Mesodermal cell (in vitro differentiated cells): ENCODE data around the gene CORO6.

Source experiments
- H3K27ac ChIP-seq: 2 replicates; pipeline ENCODE4 v1.7.0; 2013; ENCODE audit warnings: mild to moderate bottlenecking, low read depth, low read length, moderate library complexity; ENCODE audit not compliant: severe bottlenecking
- H3K36me3 ChIP-seq: 2 replicates; pipeline ENCODE4 v1.7.1; 2013; ENCODE audit warnings: mild to moderate bottlenecking, low read length, moderate library complexity; ENCODE audit not compliant: control insufficient read depth, insufficient read depth
- H3K4me1 ChIP-seq: one replicate; pipeline ENCODE4 v1.7.1; 2013; ENCODE audit warnings: mild to moderate bottlenecking, low read length; ENCODE audit not compliant: insufficient read depth, control insufficient read depth, poor library complexity, severe bottlenecking
- H3K4me3 ChIP-seq: 2 replicates; pipeline ENCODE4 v1.7.0; 2013; ENCODE audit warnings: low read length, control low read depth, mild to moderate bottlenecking; ENCODE audit not compliant: insufficient read depth, poor library complexity, severe bottlenecking; ENCODE audit errors: extremely low read depth
- H3K9me3 ChIP-seq: 2 replicates; pipeline ENCODE4 v1.7.1; 2013; ENCODE audit warnings: mild to moderate bottlenecking, low read length, moderate library complexity; ENCODE audit not compliant: control insufficient read depth
- WGBS, 2 experiments: methylation state at CpG; one replicate each; pipeline ENCODE4 v1.1.5; 2013; ENCODE audit warnings: missing lambda C conversion rate in 2 of 2; ENCODE audit not compliant: insufficient coverage in 2 of 2; 5-methylcytosine and 5-hydroxymethylcytosine counted together

The CORO6 gene

DNA sequence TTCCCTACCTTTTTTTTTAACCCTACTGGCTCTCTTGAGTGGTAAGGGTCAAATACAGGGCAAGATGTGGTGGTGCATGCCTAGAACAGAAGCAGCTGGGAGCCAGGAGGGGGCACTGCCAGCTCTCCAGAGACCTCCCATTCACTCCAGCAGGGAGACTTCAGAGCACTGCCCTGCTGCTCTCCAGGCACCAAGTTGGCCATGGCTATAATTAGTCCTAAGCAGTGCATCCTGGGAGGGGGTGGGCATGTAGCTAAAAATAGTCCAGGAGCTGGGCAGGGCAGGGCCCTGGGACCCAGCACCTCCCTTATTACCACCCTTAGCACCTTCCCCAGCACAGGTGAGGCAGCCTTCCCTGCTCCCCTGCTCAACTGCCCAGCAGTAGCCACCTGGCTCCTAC, 3.5 kb downstream of the CORO6 start:
- Histone ChIP-seq H3K4me1 (peaks cover 26% of the 10 kb centered on the region), H3K27ac (no peak overlapping the region), H3K36me3 (no peaks in the 10 kb centered on the region), H3K4me3 (no peak overlapping the region), H3K9me3 (no peaks in the 10 kb centered on the region)

DNA sequence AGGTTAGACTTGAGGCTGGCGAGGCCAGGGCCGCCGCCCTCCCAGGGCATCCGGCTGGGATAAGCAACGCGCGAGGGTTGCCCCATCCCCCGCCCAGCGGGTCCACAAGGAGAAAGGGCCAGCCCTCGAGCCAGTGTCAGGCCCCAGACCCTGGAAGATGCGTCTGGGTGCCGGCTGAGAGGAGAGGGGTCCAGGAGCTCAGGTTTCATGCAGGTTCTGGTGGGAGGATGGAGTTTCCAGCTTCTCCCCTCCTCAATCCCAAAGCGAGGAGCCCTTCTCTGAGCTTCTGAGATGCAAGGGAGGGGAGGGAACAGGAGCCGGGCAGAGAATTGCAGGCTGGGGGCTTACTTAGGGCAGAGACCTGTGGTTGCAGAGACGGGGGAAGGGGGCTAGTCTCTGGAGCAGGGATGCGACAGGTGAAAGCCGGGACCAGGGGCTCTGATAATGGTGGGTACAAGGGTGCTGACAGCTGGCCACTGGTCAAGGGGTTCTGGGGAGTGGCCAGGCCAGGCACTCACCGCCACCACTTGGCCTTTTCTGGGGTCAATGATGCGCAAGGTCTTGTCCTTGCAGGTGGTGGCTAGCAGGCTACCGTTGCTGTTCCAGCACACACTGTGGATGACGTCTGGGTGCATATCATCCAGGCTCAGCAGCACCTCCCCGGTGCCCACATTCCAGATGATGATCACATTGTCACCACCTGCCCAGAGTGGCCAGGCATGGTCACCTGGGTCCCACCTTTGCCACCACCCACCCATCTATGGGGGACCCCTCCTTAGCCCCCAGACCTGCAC, 4.2 kb downstream of the CORO6 start:
- WGBS, 2 experiments = 53 to 74% methylated on average over 7 to 18 of the region's 22 CpGs
- H3K9me3 ChIP-seq = no peaks in the 10 kb centered on the region
- H3K4me3 ChIP-seq = peak overlapping the region; percentile 12
- H3K36me3 ChIP-seq = no peaks in the 10 kb centered on the region
- peaks cover 31% of the 10 kb centered on the region for H3K4me1 ChIP-seq
- H3K27ac ChIP-seq = no peak overlapping the region

GRCh38 chr17:29617481-29618271, 5.0 kb downstream of the CORO6 start:
- peaks cover 31% of the 10 kb centered on the region for H3K4me1 ChIP-seq
- no peak overlapping the region for H3K27ac ChIP-seq
- H3K36me3 ChIP-seq = peaks cover 4% of the 10 kb centered on the region
- H3K4me3 ChIP-seq = peak overlapping the region; percentile 12
- peaks cover 4% of the 10 kb centered on the region for H3K9me3 ChIP-seq
- WGBS, 2 experiments = 16 to 20% methylated on average over 43 to 63 of the region's 68 CpGs

DNA sequence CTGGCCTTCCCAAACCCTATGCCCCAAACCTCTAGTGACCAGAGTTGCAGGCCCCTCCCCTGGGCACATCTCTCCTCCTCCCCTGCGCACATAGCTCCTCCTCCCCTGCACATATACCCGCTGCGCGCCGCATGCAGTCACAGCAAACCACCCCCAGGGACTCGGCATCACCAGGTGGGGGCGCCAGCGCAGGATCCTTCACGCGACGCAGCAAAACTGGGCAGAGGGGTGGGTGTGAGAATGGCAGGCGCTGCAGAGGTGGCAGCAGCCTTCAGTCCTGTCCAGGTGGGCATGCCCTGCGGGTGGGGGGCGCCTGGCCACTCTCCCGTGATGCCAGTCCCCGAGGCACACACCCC, 5.6 kb downstream of the CORO6 start:
- 6 to 11% methylated on average over 4 to 12 of the region's 16 CpGs for WGBS, 2 experiments
- H3K9me3 ChIP-seq = peaks cover 5% of the 10 kb centered on the region
- no peak overlapping the region for H3K4me3 ChIP-seq
- H3K27ac ChIP-seq = no peak overlapping the region
- peaks cover 31% of the 10 kb centered on the region for H3K4me1 ChIP-seq
- H3K36me3 ChIP-seq = peaks cover 4% of the 10 kb centered on the region

- peaks cover 5% of the 10 kb centered on the region for H3K9me3 ChIP-seq
- peak overlapping the region; percentile 36 for H3K4me3 ChIP-seq
- H3K27ac ChIP-seq = no peak overlapping the region
- 42 to 46% methylated on average over 26 to 31 of the region's 32 CpGs for WGBS, 2 experiments
- H3K36me3 ChIP-seq = peaks cover 4% of the 10 kb centered on the region
- H3K4me1 ChIP-seq = peaks cover 31% of the 10 kb centered on the region
These were observed 6.2 kb downstream of the CORO6 start for GRCh38 chr17:29616300-29617048.

- Histone ChIP-seq H3K4me1 (peaks cover 31% of the 10 kb centered on the region), H3K9me3 (peaks cover 5% of the 10 kb centered on the region), H3K4me3 (peak overlapping the region; percentile 36), H3K36me3 (peaks cover 4% of the 10 kb centered on the region), H3K27ac (no peak overlapping the region)
- 5 to 7% methylated on average over 62 of the region's 74 CpGs for WGBS, 2 experiments
These were observed 7.0 kb downstream of the CORO6 start for GRCh38 chr17:29615492-29616299.

DNA sequence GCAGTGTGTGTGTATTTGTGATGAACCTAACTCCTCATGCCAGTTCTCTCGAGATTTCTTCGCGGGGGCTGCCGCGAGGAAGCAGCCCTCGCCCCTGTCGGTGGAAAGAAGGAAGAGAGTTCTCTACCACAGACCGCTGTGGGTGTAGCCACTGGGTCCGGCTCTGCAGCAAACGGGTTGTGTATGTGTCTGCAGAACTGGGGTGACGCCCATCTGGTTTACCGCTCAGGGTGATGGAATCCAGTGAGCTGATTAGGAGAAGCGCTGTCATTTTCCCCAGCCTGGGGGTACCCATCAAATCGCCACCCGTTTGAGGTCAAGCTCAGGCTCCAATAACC, 7.7 kb downstream of the CORO6 start:
- no peak overlapping the region for H3K27ac ChIP-seq
- peaks cover 4% of the 10 kb centered on the region for H3K36me3 ChIP-seq
- peaks cover 31% of the 10 kb centered on the region for H3K4me1 ChIP-seq
- H3K4me3 ChIP-seq = no peak overlapping the region
- 74 to 77% methylated on average over 10 to 15 of the region's 15 CpGs for WGBS, 2 experiments
- peaks cover 5% of the 10 kb centered on the region for H3K9me3 ChIP-seq

DNA sequence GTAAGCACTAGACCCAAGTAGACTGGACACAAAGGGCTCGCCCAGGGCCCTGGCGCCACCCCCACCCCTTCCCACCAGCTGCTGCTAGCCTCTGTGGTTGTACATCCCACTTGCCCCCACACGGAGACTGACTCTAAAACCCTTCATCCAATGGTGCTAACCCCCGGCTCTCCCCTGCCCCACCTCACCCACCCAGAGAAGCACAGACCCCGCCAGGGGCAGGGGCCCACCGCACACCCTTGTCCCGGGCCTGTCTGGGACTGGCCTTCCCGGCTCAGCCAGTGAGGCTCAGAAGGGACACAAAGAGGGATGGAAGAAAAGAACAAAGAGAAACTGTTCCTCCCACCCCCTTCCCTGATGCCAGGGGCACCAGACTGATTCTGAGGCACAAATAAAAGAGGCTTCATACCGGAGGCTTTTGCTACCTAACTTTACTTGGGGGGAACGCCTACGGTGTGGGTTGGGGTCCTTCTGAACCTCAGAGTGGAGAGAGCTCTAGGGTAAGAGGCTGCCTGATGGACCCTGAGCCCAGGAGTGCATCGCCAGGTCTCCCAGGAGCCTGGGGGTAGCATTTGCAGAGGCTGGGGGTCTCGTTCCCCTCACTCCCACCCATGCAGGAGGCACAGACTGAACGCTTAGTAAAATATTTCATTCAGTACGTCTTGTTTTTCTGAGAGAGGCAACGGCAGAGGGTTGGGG, 8.2 kb downstream of the CORO6 start:
- no peak overlapping the region for H3K4me3 ChIP-seq
- H3K27ac ChIP-seq = no peak overlapping the region
- peaks cover 4% of the 10 kb centered on the region for H3K36me3 ChIP-seq
- WGBS, 2 experiments = 84 to 96% methylated on average over 5 to 8 of the region's 16 CpGs
- H3K9me3 ChIP-seq = peaks cover 5% of the 10 kb centered on the region
- H3K4me1 ChIP-seq = peaks cover 27% of the 10 kb centered on the region

GRCh38 chr17:29613856-29614255, 8.9 kb downstream of the CORO6 start:
- peaks cover 5% of the 10 kb centered on the region for H3K9me3 ChIP-seq
- no peak overlapping the region for H3K27ac ChIP-seq
- 50 to 51% methylated on average over 9 to 11 of the region's 13 CpGs for WGBS, 2 experiments
- H3K4me1 ChIP-seq = peaks cover 21% of the 10 kb centered on the region
- peaks cover 4% of the 10 kb centered on the region for H3K36me3 ChIP-seq
- no peak overlapping the region for H3K4me3 ChIP-seq
